ENCODE results near the gene CNTN1. TPM values are rescaled to one million over a fixed set of nuclear protein-coding genes. Genes with fewer than 3 reads are reported as not detected.

CNTN1 gene
- polyA plus RNA-seq, 1 of the 3 experiments (the other 2 are of a cell fraction): 0.13 TPM

DNA sequence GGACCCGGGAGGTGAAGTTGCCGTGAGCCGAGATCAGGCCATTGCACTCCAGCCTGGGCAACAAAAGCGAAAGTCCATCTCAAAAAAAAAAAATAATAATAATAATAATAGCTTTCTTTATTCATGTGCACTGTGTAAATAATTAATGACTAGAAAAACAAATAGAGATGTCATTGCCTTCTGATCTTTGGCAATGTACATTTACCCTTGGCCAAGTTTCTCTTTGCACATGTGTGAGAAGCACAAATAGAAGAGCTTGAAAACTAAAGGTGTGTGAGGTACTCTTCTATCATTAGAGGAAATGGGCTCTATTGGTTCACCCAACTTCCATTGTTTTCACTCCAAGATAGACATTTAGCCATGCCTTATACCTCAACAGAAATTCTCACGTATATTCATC lies 325.8 kb downstream of the CNTN1 start:
- H3K9me2 ChIP-seq: no peaks in the 10 kb centered on the region
- no peak overlapping the region for H3K9ac ChIP-seq
- H4K20me1 ChIP-seq (ENCODE audit: insufficient read depth): no peaks in the 10 kb centered on the region
- no peaks in the 10 kb centered on the region for H3K9me3 ChIP-seq
- DNase-seq: no peak
- no peak overlapping the region for H3K4me3 ChIP-seq (ENCODE audit: low read depth in 2 of 2, low read length in 1 of 2)
- POLR2A ChIA-PET: no interaction called here
- TF ChIP-seq MEF2A (IDR thresholded peaks at IDR 0.05; ENCODE audit: borderline replicate concordance, low read depth): no peak
- TF ChIP-seq MAX (IDR thresholded peaks at IDR 0.05; ENCODE audit: low read depth): no peak
- TF ChIP-seq RXRA (IDR thresholded peaks at IDR 0.05; ENCODE audit: borderline replicate concordance, low read depth): no peak
- no peak for TF ChIP-seq JUND (IDR thresholded peaks at IDR 0.05)
- no peak for TF ChIP-seq GATA2 (CRISPR knock-in tag; IDR thresholded peaks at IDR 0.05)
- no peak for TF ChIP-seq POLR2AphosphoS5 (IDR thresholded peaks at IDR 0.05; ENCODE audit: low read depth, low read length)
- TF ChIP-seq FOXM1 (IDR thresholded peaks at IDR 0.05; ENCODE audit: low read depth): no peak
- CTCF ChIA-PET: no interaction called here
- no peaks in the 10 kb centered on the region for H3K79me2 ChIP-seq (ENCODE audit: insufficient read depth)
- H3K4me1 ChIP-seq (ENCODE audit: control insufficient read depth in 1 of 2, insufficient read depth in 2 of 2, low read depth in 1 of 2, low read length in 1 of 2): peaks cover 0 to 9% of the 10 kb centered on the region in 2 experiments; a peak in 2 of 4 replicates
- no peak overlapping the region for H3K4me2 ChIP-seq
- no peak overlapping the region for H3K27ac ChIP-seq (ENCODE audit: low read depth in 2 of 2, low read length in 1 of 2)
- H3F3A ChIP-seq (replicated peaks; ENCODE audit: insufficient read depth): peaks cover 6% of the 10 kb centered on the region
- no peaks in the 10 kb centered on the region for H3K36me3 ChIP-seq (replicated peaks in 1 of 2; ENCODE audit: control insufficient read depth in 1 of 2, insufficient read depth in 2 of 2, low read length in 1 of 2)
- no peak overlapping the region for H2AFZ ChIP-seq (ENCODE audit: low read depth)
- H3K27me3 ChIP-seq (ENCODE audit: insufficient read depth): no peaks in the 10 kb centered on the region
- 88% methylated on average over 5 of the region's 5 CpGs for WGBS (ENCODE audit: low lambda C conversion rate)

DNA sequence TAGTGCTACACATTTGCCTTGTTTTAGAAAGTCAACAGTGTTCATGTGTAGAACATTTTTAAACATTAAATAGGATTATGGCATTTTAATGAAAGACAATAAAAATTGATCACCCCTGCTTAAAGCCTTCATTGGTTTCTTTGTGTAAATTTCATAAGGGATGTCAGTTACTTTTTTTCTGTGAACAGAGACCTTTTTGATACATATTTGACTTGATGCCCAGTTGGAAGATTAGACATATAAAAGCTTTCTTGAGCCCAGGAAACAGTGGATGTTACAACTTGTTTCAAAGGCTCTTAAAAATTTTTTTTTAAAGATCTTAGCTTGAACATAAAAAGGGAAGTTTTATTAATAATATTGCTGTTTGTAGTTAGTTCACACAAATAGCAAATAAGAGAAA lies 327.2 kb downstream of the CNTN1 start:
- H2AFZ ChIP-seq (ENCODE audit: low read depth): no peak overlapping the region
- TF ChIP-seq MXI1 (IDR thresholded peaks at IDR 0.05; ENCODE audit: low read depth, low read length) (no peak), USF1 (IDR thresholded peaks at IDR 0.05; ENCODE audit: borderline replicate concordance, low read depth) (no peak), TCF12 (IDR thresholded peaks at IDR 0.05) (no peak), FOSL2 (IDR thresholded peaks at IDR 0.05; ENCODE audit: borderline replicate concordance, low read depth) (no peak), PBX3 (IDR thresholded peaks at IDR 0.05) (no peak), FOXM1 (IDR thresholded peaks at IDR 0.05; ENCODE audit: low read depth) (no peak), MAX (IDR thresholded peaks at IDR 0.05; ENCODE audit: low read depth) (no peak)
- TF ChIP-seq, protein P1, sequence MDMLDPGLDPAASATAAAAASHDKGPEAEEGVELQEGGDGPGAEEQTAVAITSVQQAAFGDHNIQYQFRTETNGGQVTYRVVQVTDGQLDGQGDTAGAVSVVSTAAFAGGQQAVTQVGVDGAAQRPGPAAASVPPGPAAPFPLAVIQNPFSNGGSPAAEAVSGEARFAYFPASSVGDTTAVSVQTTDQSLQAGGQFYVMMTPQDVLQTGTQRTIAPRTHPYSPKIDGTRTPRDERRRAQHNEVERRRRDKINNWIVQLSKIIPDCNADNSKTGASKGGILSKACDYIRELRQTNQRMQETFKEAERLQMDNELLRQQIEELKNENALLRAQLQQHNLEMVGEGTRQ (IDR thresholded peaks at IDR 0.05; ENCODE audit: borderline replicate concordance, low read depth, low read length): no peak
- no peaks in the 10 kb centered on the region for H3K27me3 ChIP-seq (ENCODE audit: insufficient read depth)
- no peaks in the 10 kb centered on the region for H3K36me3 ChIP-seq (replicated peaks in 1 of 2; ENCODE audit: control insufficient read depth in 1 of 2, insufficient read depth in 2 of 2, low read length in 1 of 2)
- H3K9ac ChIP-seq: no peak overlapping the region
- H4K20me1 ChIP-seq (ENCODE audit: insufficient read depth): no peaks in the 10 kb centered on the region
- CTCF ChIA-PET: no interaction called here
- no peak overlapping the region for H3K4me3 ChIP-seq (ENCODE audit: low read depth in 2 of 2, low read length in 1 of 2)
- no peak overlapping the region for H3K27ac ChIP-seq (ENCODE audit: low read depth in 2 of 2, low read length in 1 of 2)
- H3K9me2 ChIP-seq: no peaks in the 10 kb centered on the region
- peaks cover 2% of the 10 kb centered on the region for H3F3A ChIP-seq (replicated peaks; ENCODE audit: insufficient read depth)
- peaks cover 0 to 8% of the 10 kb centered on the region in 2 experiments; a peak in 2 of 4 replicates for H3K4me1 ChIP-seq (ENCODE audit: control insufficient read depth in 1 of 2, insufficient read depth in 2 of 2, low read depth in 1 of 2, low read length in 1 of 2)
- no peak overlapping the region for H3K4me2 ChIP-seq
- no peak for DNase-seq
- POLR2A ChIA-PET: no interaction called here
- no peaks in the 10 kb centered on the region for H3K79me2 ChIP-seq (ENCODE audit: insufficient read depth)
- H3K9me3 ChIP-seq: no peaks in the 10 kb centered on the region
